H9 (cell line): ENCODE measurements around the gene TMEM132D. TPM values are rescaled to one million over a fixed set of nuclear protein-coding genes. Genes with fewer than 3 reads are reported as not detected.

Source experiments
- DNase-seq: peaks from one replicate; pipeline ENCODE4 v3.0.0-alpha.2; 2017
- H2AFZ ChIP-seq: one replicate; pipeline ENCODE4 v1.6.1; 2013; ENCODE audit warnings: mild to moderate bottlenecking, low read length, control low read depth, moderate library complexity
- H2AK5ac ChIP-seq: 2 replicates; pipeline ENCODE4 v1.6.1; 2013; ENCODE audit warnings: low read length, control low read depth, mixed read lengths; ENCODE audit not compliant: insufficient read length
- H2BK120ac ChIP-seq: one replicate; pipeline ENCODE4 v1.6.1; 2013; ENCODE audit warnings: low read depth, mild to moderate bottlenecking, low read length, control low read depth, inconsistent platforms; ENCODE audit not compliant: poor library complexity, severe bottlenecking
- H2BK12ac ChIP-seq: 2 replicates; pipeline ENCODE4 v1.6.1; 2013; ENCODE audit warnings: low read length, control low read depth, mixed read lengths, low read depth; ENCODE audit not compliant: insufficient read length
- H2BK15ac ChIP-seq: 2 replicates; pipeline ENCODE4 v1.6.1; 2013; ENCODE audit warnings: low read depth, low read length, control low read depth
- H2BK20ac ChIP-seq: one replicate; pipeline ENCODE4 v1.6.1; 2013; ENCODE audit warnings: low read depth, mild to moderate bottlenecking, low read length, control low read depth, inconsistent platforms; ENCODE audit not compliant: poor library complexity, severe bottlenecking
- H2BK5ac ChIP-seq: 2 replicates; pipeline ENCODE4 v1.6.1; 2013; ENCODE audit warnings: low read length, control low read depth, mixed read lengths; ENCODE audit not compliant: insufficient read length
- H3K14ac ChIP-seq: 2 replicates; pipeline ENCODE4 v1.6.1; 2013; ENCODE audit warnings: low read length, control low read depth; ENCODE audit not compliant: insufficient read depth
- H3K18ac ChIP-seq: 2 replicates; pipeline ENCODE4 v1.6.1; 2013; ENCODE audit warnings: low read depth, mild to moderate bottlenecking, mixed read lengths, low read length, control low read depth; ENCODE audit not compliant: insufficient read length
- H3K23ac ChIP-seq: 2 replicates; pipeline ENCODE4 v1.6.1; 2013; ENCODE audit warnings: low read length, control low read depth, mixed read lengths, low read depth; ENCODE audit not compliant: insufficient read length
- H3K23me2 ChIP-seq: 2 replicates; pipeline ENCODE4 v1.6.1; 2013; ENCODE audit warnings: low read depth, mild to moderate bottlenecking, mixed read lengths, low read length, control low read depth; ENCODE audit not compliant: insufficient read length, poor library complexity, severe bottlenecking
- H3K27ac ChIP-seq: 2 replicates; pipeline ENCODE4 v1.5.1; 2013; ENCODE audit warnings: low read length, control low read depth, mixed read lengths, low read depth; ENCODE audit not compliant: insufficient read length
- H3K27me3 ChIP-seq: 2 replicates; pipeline ENCODE4 v1.6.1; 2013; ENCODE audit warnings: low read length, control low read depth, inconsistent platforms; ENCODE audit not compliant: insufficient read depth
- H3K4ac ChIP-seq: 2 replicates; pipeline ENCODE4 v1.6.1; 2013; ENCODE audit warnings: low read depth, mild to moderate bottlenecking, control low read depth, inconsistent platforms, low read length, moderate library complexity
- H3K4me1 ChIP-seq: 2 replicates; pipeline ENCODE4 v1.6.1; 2013; ENCODE audit warnings: low read length, control low read depth, inconsistent platforms; ENCODE audit not compliant: insufficient read depth
- H3K4me2 ChIP-seq: 2 replicates; pipeline ENCODE4 v1.6.1; 2013; ENCODE audit warnings: low read length, control low read depth, mixed read lengths; ENCODE audit not compliant: insufficient read length, insufficient read depth
- H3K56ac ChIP-seq: 2 replicates; pipeline ENCODE4 v1.6.1; 2013; ENCODE audit warnings: low read depth, mild to moderate bottlenecking, mixed read lengths, low read length, control low read depth; ENCODE audit not compliant: insufficient read length
- H3K79me1 ChIP-seq: 2 replicates; pipeline ENCODE4 v1.6.1; 2013; ENCODE audit warnings: low read depth, mild to moderate bottlenecking, moderate library complexity, low read length, control low read depth, inconsistent platforms; ENCODE audit not compliant: insufficient read depth, poor library complexity, severe bottlenecking
- H3K79me2 ChIP-seq: 2 replicates; pipeline ENCODE4 v1.6.1; 2013; ENCODE audit warnings: low read length, control low read depth, inconsistent platforms; ENCODE audit not compliant: insufficient read depth
- H3K9ac ChIP-seq: 2 replicates; pipeline ENCODE4 v1.6.1; 2013; ENCODE audit warnings: low read length, control low read depth, mixed read lengths; ENCODE audit not compliant: insufficient read length; ENCODE audit errors: extremely low read depth
- H3K9me3 ChIP-seq: one replicate; pipeline ENCODE4 v1.6.1; 2013; ENCODE audit warnings: low read depth, low read length, inconsistent platforms; ENCODE audit not compliant: control insufficient read depth
- H3T11ph ChIP-seq: one replicate; pipeline ENCODE4 v1.6.1; 2013; ENCODE audit warnings: mild to moderate bottlenecking, low read length, control low read depth, inconsistent platforms
- H4K20me1 ChIP-seq: one replicate; pipeline ENCODE4 v1.6.1; 2013; ENCODE audit not compliant: control insufficient read depth, insufficient read length, insufficient read depth
- H4K5ac ChIP-seq: 2 replicates; pipeline ENCODE4 v1.6.1; 2013; ENCODE audit warnings: low read depth, mild to moderate bottlenecking, mixed read lengths, low read length, control low read depth; ENCODE audit not compliant: insufficient read length
- H4K8ac ChIP-seq: replicated peaks from 2 replicates; pipeline ENCODE4 v1.6.1; 2013; ENCODE audit warnings: low read length, control low read depth, mixed read lengths, low read depth; ENCODE audit not compliant: insufficient read length
- H4K91ac ChIP-seq: 2 replicates; pipeline ENCODE4 v1.6.1; 2013; ENCODE audit warnings: low read depth, mild to moderate bottlenecking, moderate library complexity, mixed read lengths, low read length, control low read depth; ENCODE audit not compliant: insufficient read length
- H3K27ac Mint-ChIP-seq, 3 experiments: 2 replicates in 2 of 3; 3 replicates in 1 of 3; pipeline ENCODE4 v1.8.0; 2020 to 2021; ENCODE audit warnings: mixed read lengths in 3 of 3, mild to moderate bottlenecking in 1 of 3, moderate library complexity in 1 of 3
- H3K27me3 Mint-ChIP-seq: 2 replicates; pipeline ENCODE4 v1.8.0; 2021; ENCODE audit warnings: low read depth, mild to moderate bottlenecking, moderate library complexity, mixed read lengths
- H3K36me3 Mint-ChIP-seq, 3 experiments: 2 replicates in 2 of 3; 3 replicates in 1 of 3; pipeline ENCODE4 v1.8.0; 2020 to 2021; ENCODE audit warnings: low read depth in 3 of 3, mixed read lengths in 3 of 3; ENCODE audit not compliant: insufficient read depth in 1 of 3
- H3K4me1 Mint-ChIP-seq, 2 experiments: 2 replicates each; pipeline ENCODE4 v1.8.0; 2020; ENCODE audit warnings: mixed read lengths in 2 of 2
- H3K4me3 Mint-ChIP-seq, 2 experiments: 2 replicates in 1 of 2; 3 replicates in 1 of 2; pipeline ENCODE4 v1.8.0; 2020 to 2021; ENCODE audit warnings: mild to moderate bottlenecking in 2 of 2, mixed read lengths in 2 of 2, moderate library complexity in 1 of 2
- H3K9me3 Mint-ChIP-seq, 2 experiments: 2 replicates in 1 of 2; 3 replicates in 1 of 2; pipeline ENCODE4 v1.8.0; 2020; ENCODE audit warnings: mild to moderate bottlenecking in 2 of 2, mixed read lengths in 2 of 2, moderate library complexity in 1 of 2
- WGBS: extraction: QIAGEN DNeasy Blood & Tissue Kit; methylation state at CpG from one replicate; pipeline ENCODE4 v1.1.7; 2013; ENCODE audit warnings: missing lambda C conversion rate, low lambda C conversion rate, mixed read lengths; ENCODE audit not compliant: insufficient read length; ENCODE audit errors: extremely low coverage; 5-methylcytosine and 5-hydroxymethylcytosine counted together
- total RNA-seq: library from RNA; stranded (reverse); gene quantifications from 2 replicates; pipeline ENCODE4 v1.2.1, GENCODE V29; 2021
- TF ChIP-seq, protein P1 (sequence below): fragments of 200-600 bp; sonication (generic); conservative IDR thresholded peaks from 3 replicates; pipeline ENCODE4 v1.8.0; 2021; ENCODE audit warnings: antibody characterized with exemption, mild to moderate bottlenecking

TMEM132D gene
- total RNA-seq, 1 experiment from 2014 or later, result 6.1 TPM

DNA sequence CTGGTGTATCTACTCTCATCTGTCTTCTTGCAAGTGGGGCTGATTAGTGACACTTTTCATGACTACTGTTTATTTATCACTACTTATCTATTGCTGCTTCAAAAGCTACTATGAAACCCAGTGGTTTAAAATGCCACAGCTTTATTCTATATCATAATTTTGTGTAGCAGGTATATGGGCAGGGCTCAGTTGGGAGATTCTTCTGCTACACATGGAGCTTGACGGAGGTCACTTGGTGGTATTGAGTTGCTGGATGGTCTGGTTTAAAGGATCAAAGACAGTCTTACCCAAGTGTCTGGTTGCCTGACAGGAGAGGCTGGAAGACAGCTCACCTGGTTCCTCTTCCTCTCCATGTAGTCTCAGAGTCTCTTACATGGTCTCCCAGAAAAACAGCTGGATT, 222.7 kb downstream of the TMEM132D start:
- Histone ChIP-seq H3K27ac (no peak overlapping the region), H3K23me2 (no peaks in the 10 kb centered on the region), H3K4me2 (no peak overlapping the region), H4K91ac (no peak overlapping the region), H2BK15ac (no peak overlapping the region), H2AK5ac (no peak overlapping the region), H3K79me1 (no peaks in the 10 kb centered on the region), H3K79me2 (no peaks in the 10 kb centered on the region), H2AFZ (no peak overlapping the region), H3K27me3 (no peaks in the 10 kb centered on the region), H3T11ph (no peak overlapping the region), H4K8ac (no peak overlapping the region), H3K9ac (no peak overlapping the region), H2BK20ac (no peak overlapping the region), H4K20me1 (no peaks in the 10 kb centered on the region), H3K4me1 (no peaks in the 10 kb centered on the region), H4K5ac (no peak overlapping the region), H2BK5ac (no peak overlapping the region), H3K9me3 (peaks cover 11% of the 10 kb centered on the region), H2BK12ac (no peak overlapping the region), H3K4ac (no peak overlapping the region), H3K23ac (no peak overlapping the region), H2BK120ac (no peak overlapping the region), H3K14ac (no peak overlapping the region), H3K56ac (no peak overlapping the region), H3K18ac (no peak overlapping the region)
- Mint-ChIP-seq H3K36me3 (peaks cover 51 to 56% (median 51%) of the 10 kb centered on the region in 3 experiments), H3K9me3 (peaks cover 28 to 52% of the 10 kb centered on the region in 2 experiments), H3K4me3 (no peak overlapping the region), H3K27ac (no peak overlapping the region), H3K4me1 (peaks cover 2 to 3% of the 10 kb centered on the region in 2 experiments; a peak in 1 of 4 replicates), H3K27me3 (no peaks in the 10 kb centered on the region)
- TF ChIP-seq, protein P1, sequence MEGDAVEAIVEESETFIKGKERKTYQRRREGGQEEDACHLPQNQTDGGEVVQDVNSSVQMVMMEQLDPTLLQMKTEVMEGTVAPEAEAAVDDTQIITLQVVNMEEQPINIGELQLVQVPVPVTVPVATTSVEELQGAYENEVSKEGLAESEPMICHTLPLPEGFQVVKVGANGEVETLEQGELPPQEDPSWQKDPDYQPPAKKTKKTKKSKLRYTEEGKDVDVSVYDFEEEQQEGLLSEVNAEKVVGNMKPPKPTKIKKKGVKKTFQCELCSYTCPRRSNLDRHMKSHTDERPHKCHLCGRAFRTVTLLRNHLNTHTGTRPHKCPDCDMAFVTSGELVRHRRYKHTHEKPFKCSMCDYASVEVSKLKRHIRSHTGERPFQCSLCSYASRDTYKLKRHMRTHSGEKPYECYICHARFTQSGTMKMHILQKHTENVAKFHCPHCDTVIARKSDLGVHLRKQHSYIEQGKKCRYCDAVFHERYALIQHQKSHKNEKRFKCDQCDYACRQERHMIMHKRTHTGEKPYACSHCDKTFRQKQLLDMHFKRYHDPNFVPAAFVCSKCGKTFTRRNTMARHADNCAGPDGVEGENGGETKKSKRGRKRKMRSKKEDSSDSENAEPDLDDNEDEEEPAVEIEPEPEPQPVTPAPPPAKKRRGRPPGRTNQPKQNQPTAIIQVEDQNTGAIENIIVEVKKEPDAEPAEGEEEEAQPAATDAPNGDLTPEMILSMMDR, result no peak
- DNase-seq, result no peak
- WGBS, result no CpG with 5 or more reads among the region's 1 CpG
